Iris pigment epithelial cell (primary cell): ENCODE data around the gene FOXP1.

Experiments
- DNase-seq: peaks from one replicate; pipeline ENCODE4 v3.0.0-alpha.2; 2011; ENCODE audit warnings: low read depth

Gene FOXP1

DNA sequence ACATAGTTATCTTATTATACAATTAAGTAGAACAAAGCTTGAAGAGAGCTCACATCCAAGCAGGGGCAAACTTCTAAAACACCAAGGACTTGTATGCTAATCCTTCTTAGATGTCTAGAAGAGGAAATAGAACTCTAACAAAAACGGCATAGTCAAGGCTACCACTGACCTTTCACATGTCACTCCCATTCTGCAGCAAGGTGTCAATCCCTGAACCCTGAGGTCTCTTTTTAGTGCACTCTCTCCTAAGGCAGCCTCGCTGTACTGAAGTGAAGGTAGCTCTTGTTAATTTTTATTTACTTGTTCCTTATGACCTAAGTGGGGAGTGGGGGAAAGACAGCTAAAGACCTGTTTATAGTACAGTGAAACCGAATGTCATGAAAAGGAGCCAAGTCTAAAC lies 506.5 kb downstream of the FOXP1 start:
- no peak for DNase-seq

GRCh38 chr3:71076361-71077002 lies 507.0 kb downstream of the FOXP1 start:
- DNase-seq, result peak; percentile 84

- no peak for DNase-seq
Observed at GRCh38 chr3:71075494-71075893, 508.0 kb downstream of the FOXP1 start.

DNA sequence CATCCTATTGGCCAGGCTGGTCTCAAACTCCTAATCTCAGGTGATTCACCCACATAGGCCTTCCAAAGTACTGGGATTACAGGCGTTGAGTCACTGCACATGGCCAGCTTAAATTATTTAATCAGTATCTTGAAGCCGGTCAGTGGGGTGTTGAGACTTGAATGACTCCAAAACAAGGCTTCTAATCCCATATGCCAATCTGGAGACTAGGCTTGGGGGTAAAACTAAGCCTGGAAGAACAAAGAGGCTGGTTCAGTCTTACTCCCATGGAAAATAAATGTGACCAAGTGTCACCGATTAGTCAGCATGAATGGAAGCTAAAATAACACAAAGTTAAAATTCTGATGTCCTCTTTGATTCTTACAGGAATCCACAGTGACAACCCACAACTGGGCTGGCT lies 509.1 kb downstream of the FOXP1 start:
- no peak for DNase-seq

GRCh38 chr3:71072986-71073385 lies 510.5 kb downstream of the FOXP1 start:
- DNase-seq, result no peak

GRCh38 chr3:71072287-71072686 lies 511.2 kb downstream of the FOXP1 start:
- peak; percentile 64 for DNase-seq

DNA sequence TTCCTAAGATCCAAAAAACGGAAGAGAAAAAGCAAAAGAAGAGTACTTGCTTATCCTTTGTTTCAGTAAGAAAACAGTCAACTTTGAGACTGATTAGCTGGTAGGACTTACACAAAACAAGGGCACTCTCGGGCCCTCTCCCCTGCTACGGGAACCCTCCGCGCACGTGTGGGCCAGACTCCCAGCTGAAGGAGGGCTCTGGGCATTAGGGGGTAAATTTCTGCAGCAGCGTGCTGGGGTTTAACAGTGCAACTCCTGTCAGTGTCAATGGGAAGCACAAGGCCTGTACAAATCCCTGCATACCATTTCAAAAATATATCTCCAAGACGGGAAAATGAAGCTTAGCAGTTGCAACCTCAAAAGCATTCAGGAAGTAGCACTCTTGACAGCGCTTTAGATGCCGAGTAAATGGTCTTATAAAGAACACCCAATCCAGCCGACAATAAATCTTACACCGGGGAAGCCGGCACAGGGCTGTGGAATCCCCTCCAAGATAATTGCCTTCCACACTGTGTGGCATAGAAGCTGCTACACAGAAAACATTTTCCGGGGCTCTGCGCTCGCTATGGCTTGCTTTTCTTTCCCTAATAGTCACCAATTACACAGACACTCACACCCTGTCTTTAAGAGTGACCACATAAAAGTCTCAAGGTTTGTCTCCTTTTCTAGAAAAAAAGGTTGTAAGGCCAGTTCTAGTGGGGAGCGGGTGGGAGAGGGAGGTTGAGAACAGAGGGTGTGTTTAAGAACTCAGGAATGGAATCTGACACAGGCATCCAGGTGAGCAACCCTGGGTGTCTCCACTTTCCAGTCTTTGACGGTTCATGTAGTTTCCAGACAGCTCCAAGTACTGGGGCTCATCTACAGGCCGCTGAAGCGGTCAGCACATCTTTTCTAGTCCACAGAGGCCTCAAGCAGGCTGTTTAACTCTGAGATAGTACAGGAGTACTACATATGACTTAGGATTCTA lies 512.7 kb downstream of the FOXP1 start:
- peak; percentile 50 for DNase-seq

- peak; percentile 74 for DNase-seq
Observed at GRCh38 chr3:71069797-71070196, 513.7 kb downstream of the FOXP1 start.

- no peak for DNase-seq
Observed at GRCh38 chr3:71067977-71068654, 515.4 kb downstream of the FOXP1 start.

DNA sequence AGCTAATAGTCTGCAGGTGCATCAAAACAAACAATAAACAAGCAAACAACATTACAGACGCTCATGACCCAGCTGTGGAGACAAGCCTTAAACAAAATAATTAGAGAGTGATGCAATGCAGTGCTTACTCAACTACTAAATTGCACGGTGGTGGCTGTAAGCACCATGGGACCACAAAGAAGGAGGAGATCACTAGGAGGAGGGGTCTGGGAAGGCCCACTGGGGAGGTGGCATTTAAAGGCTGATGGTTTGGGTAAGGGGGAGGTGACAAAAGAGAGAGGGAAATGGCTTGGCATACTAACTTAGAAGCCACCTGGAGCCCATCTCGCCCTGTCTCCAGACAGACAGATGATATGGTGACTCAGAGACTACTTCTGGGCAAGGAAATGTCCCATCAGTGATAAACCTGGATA lies 516.7 kb downstream of the FOXP1 start:
- DNase-seq, result peak; percentile 74

DNA sequence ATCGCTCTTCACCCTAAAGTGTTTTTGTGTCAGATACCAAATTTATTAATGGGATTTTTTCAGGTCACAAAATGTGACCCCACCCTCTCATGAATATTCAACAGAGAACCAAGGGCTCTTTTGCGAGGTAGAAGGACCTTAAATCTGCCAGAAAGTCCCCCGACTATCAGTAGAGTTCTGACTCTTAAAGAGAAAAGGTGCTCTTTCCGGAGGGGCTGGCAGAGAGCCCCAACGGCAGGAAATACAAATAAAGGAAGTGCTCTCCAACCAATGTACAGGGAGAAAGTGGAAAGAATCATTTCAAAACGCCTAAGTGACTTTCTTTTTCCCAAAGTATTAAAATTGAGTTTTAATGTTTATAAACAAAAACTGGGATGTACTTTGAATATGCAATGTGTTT lies 517.2 kb downstream of the FOXP1 start:
- DNase-seq, result no peak

DNA sequence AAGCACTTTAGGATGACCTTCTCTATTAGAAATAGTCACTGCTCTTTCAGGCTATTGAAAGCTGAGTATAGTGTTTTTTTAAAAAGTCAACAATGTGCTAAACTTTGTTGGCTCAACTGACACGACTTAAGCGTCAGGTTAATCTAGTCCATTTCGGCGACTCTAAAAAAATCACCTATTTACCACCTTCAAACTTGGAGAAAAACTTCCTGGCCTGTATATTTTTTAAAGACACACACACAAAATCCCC lies 517.8 kb downstream of the FOXP1 start:
- no peak for DNase-seq

GRCh38 chr3:71064956-71065763 lies 518.4 kb downstream of the FOXP1 start:
- DNase-seq, result peak; percentile 61

- peak; percentile 73 for DNase-seq
Observed at GRCh38 chr3:71064291-71064955, 519.1 kb downstream of the FOXP1 start.

DNA sequence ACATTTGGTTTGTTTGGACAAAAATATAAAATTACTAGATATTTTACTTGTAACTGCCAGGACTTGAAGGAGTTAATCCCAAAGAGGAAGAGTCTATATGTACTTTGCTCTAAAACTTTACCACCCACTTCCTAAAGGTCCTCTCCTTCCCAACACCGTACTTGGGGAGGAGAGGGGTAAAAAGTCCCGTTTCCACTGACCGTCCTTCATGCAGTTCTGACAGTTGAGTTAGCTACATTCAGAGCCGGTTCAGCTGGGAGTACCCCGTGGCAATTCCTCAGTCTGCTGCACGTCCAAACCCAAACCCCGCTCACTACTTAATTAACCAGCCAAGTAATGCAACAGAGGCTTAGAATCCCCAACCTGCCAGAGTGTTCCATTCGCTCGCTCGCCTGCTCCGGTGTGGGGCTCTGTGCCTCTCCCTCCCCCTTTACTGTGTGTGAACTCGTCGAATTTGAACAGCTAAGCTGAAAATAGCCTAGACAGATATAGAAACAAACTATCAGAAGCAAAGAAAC lies 519.7 kb downstream of the FOXP1 start:
- peak; percentile 60 for DNase-seq

DNA sequence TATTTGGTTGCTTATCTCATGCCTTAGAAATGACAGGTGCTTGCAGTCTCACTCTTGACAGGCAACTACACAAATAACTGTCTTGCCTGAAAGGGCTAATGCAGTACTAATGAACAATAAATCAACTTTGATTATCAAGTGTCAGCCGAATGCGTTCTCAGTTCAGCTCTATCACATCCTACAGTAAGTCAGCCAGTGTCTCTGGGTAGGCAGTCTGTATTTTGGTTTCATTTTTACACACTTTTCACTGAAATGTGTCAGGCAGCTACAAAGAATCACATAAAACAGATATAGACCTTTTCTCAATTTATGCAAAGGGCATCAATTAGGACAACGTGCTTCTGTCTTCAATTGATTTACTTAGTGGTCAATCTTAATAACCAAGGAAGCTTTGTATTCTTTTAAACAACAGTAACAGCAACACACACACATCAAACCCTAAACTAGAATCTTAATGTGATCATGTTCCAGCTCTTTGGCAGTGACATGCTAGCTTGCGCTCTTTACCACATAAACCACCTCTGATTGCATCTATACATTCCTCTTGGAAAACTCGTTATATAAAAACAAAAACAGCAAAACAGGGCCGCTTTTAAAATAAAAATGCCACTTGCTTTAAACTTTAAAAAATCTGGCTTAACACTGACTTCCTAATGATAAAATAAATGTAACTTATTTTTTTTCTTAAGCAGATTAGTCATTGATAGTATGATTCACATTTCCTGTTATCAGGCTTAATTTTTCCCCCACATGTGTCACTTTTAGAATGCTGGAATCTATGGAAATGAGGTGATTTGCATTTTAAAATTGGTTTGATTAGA lies 520.4 kb downstream of the FOXP1 start:
- DNase-seq, result peak; percentile 67

- peak; percentile 78 for DNase-seq
Observed at GRCh38 chr3:71062037-71062932, 521.2 kb downstream of the FOXP1 start.

DNA sequence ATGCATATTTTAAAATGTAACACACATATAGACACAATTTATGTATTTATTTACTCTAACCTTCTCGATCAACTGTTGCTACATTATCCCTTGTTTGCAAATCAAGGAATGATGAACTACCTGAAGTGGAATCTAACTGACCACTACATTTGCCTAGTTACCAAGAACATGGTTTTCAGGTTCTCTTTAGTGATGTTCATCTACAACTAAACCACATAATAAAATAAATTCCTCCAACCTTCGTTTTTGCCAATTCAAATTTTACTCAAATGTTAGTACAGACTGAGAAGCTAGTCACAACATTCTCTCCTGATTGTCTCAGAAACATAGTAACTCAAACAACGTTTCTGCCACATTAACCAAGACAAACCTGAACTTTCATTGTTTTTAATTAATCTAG lies 521.9 kb downstream of the FOXP1 start:
- DNase-seq, result no peak

DNA sequence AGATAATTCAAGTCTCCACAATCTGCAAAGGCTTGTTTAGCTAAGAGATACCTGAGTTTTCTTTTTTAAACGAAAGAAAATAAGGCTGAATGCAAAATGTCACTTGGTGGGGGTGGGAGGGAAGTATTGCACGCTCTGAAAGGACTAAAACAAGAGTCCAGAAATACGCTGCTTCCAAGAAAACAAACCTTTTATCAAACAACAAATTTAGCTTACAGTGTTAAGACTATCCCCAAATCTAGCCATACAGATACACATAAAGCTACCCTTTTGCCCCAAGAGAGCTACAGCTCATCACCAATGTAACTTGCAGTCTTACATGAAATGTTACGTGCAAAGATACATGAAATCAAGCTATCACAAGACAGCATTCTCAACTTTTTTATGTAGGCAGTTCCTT lies 522.5 kb downstream of the FOXP1 start:
- no peak for DNase-seq
